DLD1 (cell line): ENCODE data around the gene CASP4.
"Not testable (repeated sequence)": the region's sequence is repeated elsewhere in the genome, so short reads cannot be mapped to it uniquely, and the experiment has no call there.

Experiments
- in situ Hi-C: cut with HindIII; loops from 2 replicates; pipeline ENCODE4 v1.10.0; 2017; ENCODE audit warnings: low sequenced_read_pairs

The CASP4 gene

GRCh38 chr11:104957280-104957679, 11.1 kb downstream of the CASP4 start:
- in situ Hi-C loops = no loop called here

GRCh38 chr11:104956528-104956927, 11.8 kb downstream of the CASP4 start:
- in situ Hi-C loops = no loop called here

GRCh38 chr11:104946907-104947306, 21.5 kb downstream of the CASP4 start:
- in situ Hi-C loops = no loop called here

- in situ Hi-C loops = no loop called here
Measured at GRCh38 chr11:104944076-104944475, 24.3 kb downstream of the CASP4 start.

GRCh38 chr11:104943561-104943960, 24.8 kb downstream of the CASP4 start:
- in situ Hi-C loops = no loop called here

- in situ Hi-C loops = no loop called here
Measured at GRCh38 chr11:104934594-104934993, 33.8 kb downstream of the CASP4 start.

- in situ Hi-C loops = not testable (repeated sequence)
Measured at GRCh38 chr11:104934073-104934472, 34.3 kb downstream of the CASP4 start.

- in situ Hi-C loops = no loop called here
Measured at GRCh38 chr11:104928811-104929210, 39.6 kb downstream of the CASP4 start.

GRCh38 chr11:104926771-104927611, 41.4 kb downstream of the CASP4 start:
- in situ Hi-C loops = no loop called here

- in situ Hi-C loops = no loop called here
Measured at GRCh38 chr11:104925850-104926249, 42.5 kb downstream of the CASP4 start.

- in situ Hi-C loops = no loop called here
Measured at GRCh38 chr11:104918113-104918824, 50.1 kb downstream of the CASP4 start.

GRCh38 chr11:104917271-104918112, 50.9 kb downstream of the CASP4 start:
- in situ Hi-C loops = no loop called here

GRCh38 chr11:104916442-104916841, 51.9 kb downstream of the CASP4 start:
- in situ Hi-C loops = no loop called here

GRCh38 chr11:104912102-104912501, 56.3 kb downstream of the CASP4 start:
- in situ Hi-C loops = no loop called here

- in situ Hi-C loops = no loop called here
Measured at GRCh38 chr11:104908186-104908531, 60.2 kb downstream of the CASP4 start.

GRCh38 chr11:104907521-104908185, 60.7 kb downstream of the CASP4 start:
- in situ Hi-C loops = no loop called here

GRCh38 chr11:104905271-104905670, 63.1 kb downstream of the CASP4 start:
- in situ Hi-C loops = no loop called here

- in situ Hi-C loops = no loop called here
Measured at GRCh38 chr11:104899226-104899625, 69.1 kb downstream of the CASP4 start.

- in situ Hi-C loops = no loop called here
Measured at GRCh38 chr11:104898685-104899013, 69.7 kb downstream of the CASP4 start.

GRCh38 chr11:104897891-104898684, 70.3 kb downstream of the CASP4 start, which contains the start of gene CASP12:
CASP12 (minus strand) TSS chr11:104898460.
- in situ Hi-C loops = no loop called here
